Central memory CD4-positive, alpha-beta T cell (primary cell): ENCODE data around the gene CDK19.

ENCODE experiments used
- DNase-seq: peaks from one replicate; pipeline ENCODE4 v3.0.0; 2022

Gene CDK19

DNA sequence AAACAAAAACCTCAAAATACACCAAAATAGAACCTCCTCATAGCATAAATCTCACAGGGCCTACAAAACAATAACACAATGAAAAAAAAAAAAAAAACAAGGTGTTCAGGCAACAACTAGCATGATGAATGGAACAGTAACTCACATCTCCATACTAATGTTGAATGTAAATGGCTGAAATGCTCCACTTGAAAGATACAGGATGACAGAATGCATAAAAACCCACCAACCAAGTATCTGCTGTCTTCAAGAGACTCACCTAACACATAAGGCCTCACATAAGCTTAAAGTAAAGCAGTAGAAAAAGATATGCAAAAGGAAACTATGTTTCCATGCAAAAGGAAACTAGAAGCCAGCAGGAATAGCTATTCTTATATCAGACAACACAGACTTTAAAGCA is 121.3 kb downstream of the CDK19 start:
- no peak for DNase-seq

- no peak for DNase-seq
Observed at GRCh38 chr6:110693296-110693695, 122.0 kb downstream of the CDK19 start.

- DNase-seq = no peak
Observed at GRCh38 chr6:110690916-110691315, 124.4 kb downstream of the CDK19 start.

GRCh38 chr6:110690106-110690654 is 125.1 kb downstream of the CDK19 start:
- DNase-seq = no peak

DNA sequence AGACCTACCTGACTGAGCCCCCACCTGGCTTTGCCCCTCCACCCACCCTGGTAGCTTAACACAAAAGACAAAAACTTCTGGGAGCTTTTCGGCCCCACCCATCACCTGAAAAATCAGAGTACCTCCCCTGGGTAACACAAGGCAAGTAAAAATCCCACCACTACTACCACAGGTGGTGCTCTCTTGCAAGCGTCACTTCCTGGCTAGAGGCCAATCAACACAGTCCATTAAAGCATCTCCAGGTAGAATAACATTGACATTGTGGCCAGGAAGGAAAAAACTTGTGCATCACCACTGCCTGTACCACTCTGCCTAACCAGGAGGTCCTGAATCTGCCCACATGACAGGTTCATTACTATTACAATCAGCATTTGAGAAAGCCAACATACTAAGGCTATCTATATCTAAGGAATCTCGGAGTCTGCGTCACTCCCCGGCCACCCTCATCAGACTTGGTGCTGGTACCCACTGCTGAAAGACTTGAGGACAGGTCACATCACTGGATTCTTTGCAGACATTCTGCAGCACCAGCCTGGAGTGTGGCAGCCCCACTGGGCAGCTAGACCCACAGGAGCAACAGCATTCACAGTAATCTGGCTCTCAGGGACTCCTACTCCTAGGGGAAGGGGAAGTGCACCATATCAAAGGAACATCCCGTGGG is 125.9 kb downstream of the CDK19 start:
- DNase-seq = peak; percentile 13

DNA sequence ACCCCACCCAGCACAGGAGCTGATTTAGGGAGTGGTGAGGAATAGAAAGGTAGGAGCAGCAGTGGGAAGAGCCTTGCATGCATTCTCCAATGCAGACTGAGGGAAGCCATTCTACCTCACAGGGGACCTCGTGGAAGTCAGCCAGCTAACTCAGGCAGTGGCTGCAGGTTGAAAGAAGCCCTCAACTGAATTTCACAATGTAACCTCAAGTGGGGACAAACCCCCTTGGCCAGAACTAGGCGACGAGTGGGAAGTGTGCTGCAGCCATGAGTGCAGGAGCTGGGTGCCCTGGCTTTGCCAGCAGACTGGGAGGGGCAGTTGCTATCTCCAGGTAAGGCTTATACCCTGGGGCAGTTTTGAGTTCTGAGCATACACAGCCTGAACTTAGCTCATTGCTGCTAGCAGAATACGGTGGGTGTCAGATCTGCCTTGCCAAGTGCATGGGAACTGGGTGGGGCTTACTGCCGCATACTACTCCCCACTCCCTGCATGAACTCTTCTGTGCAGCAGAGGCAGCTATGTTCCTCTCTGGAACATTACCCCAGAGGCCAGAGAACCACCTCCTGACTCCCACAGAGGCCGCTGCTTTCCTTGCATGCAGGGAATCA is 126.5 kb downstream of the CDK19 start:
- DNase-seq = no peak

DNA sequence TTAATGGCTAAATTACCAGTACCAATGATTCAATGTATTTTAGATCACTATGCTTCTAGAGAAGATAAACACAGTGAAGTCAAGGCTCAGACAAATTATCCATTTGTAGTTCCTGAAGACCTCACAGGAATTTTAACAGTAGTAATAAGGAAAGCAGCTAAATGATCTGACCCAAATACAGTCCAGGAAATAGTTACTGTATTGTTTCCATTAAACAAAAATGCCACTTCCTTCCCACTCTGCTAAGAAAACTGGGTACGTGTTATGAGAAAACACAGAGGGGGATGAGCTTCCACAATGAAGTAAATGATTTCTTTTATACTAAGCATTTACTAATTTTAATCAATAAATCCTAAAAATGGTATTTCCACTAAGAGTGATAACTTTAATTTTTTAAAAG is 127.9 kb downstream of the CDK19 start:
- DNase-seq = no peak

GRCh38 chr6:110683241-110683640 is 132.0 kb downstream of the CDK19 start:
- no peak for DNase-seq

DNA sequence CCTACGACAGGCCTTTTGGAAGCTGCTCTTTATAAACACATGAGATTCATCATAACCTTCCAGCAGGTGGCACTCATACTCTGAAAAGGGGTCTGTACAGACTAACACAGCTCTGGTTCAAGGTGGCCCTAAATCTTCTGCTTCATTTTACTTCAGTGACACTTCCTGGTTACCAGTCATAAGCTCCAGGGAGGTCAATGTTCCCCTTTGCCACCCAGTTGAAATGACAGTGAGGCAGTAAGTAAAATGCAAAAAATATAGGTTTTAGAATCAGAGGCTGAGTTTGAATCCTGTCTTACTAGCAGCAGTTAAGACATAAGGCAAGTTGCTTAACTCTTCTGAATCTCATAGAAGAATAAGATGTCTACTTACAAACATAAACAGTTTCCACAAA is 132.8 kb downstream of the CDK19 start:
- DNase-seq = peak; percentile 75

- no peak for DNase-seq
Observed at GRCh38 chr6:110681543-110682459, 133.5 kb downstream of the CDK19 start.

GRCh38 chr6:110676396-110676795 is 138.9 kb downstream of the CDK19 start:
- DNase-seq = no peak

DNA sequence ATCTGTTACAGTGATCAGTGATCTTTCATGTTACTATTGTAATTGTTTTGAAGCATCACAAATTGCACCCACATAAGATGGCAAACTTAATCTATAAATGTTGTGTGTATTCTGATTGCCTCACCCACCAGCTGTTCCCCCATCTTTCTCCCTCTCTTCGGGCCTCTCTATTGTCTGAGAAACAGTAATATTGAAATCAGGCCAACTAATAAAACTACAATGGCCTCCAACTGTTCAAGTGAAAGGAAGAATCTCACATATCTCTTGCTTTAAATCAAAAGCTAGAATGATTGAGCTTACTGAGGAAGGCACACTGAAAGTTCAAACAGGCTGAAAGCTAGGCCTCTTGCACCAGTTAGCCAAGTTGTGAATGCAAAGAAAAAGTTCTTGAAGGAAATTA is 141.2 kb downstream of the CDK19 start:
- no peak for DNase-seq

- no peak for DNase-seq
Observed at GRCh38 chr6:110672122-110672521, 143.1 kb downstream of the CDK19 start.

DNA sequence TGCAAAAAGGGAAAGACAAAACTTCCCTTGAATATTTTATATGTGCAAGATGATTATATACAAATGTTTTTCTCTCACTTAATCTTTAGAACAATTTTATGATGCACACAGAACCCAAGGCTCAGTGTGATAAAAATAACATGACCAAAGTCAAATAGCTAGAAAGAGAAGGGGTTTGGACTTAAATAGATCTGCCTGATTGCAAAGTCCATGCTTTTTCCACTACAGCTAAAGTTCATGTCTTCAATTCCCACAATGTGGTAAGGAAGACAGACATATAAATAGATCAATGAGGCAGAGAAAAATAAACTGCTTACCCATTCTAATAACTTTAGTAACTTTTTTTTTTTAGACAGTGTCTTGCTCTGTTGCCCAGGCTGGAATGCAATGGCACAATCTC is 143.8 kb downstream of the CDK19 start:
- DNase-seq = no peak

DNA sequence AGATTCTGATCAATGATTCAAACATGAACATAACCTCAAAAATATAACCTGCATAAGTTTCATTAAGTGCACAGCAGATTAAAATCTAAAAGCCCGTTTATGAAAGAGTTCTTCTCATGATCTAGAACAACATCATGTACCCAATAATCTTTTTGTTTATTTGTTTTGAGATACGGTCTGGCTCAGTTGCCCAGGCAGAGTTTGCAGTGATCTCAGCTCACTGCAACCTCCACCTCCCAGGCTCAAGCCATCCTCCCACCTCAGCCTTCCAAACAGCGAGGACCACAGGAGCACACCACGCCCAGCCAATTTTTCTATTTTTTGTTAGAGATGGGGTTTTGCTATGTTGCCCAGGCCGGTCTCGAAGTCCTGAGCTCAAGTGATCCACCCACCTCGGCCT is 149.7 kb downstream of the CDK19 start:
- no peak for DNase-seq

GRCh38 chr6:110664933-110665332 is 150.3 kb downstream of the CDK19 start:
- DNase-seq = no peak

- no peak for DNase-seq
Observed at GRCh38 chr6:110662490-110663211, 152.6 kb downstream of the CDK19 start.

DNA sequence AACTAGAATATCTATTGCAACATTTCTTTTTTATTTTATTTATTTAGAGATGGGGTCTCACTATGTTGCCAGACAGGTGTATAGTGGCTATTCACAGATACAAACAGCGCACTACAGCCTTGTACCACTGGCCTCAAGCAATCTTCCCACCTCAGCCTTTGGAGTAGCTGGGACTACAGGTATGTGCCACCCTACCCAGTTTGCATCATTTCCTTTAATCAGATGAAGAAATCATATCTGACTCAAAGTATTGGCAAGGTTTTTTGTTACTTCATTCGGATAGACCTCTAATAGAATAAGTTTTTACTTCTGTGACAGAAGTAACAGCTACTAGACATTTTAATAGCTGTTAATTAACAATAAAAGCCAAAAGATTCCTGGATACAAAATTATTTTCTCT is 153.9 kb downstream of the CDK19 start:
- no peak for DNase-seq

- DNase-seq = no peak
Observed at GRCh38 chr6:110660066-110660655, 155.1 kb downstream of the CDK19 start.

- DNase-seq = no peak
Observed at GRCh38 chr6:110658631-110659211, 156.5 kb downstream of the CDK19 start.

DNA sequence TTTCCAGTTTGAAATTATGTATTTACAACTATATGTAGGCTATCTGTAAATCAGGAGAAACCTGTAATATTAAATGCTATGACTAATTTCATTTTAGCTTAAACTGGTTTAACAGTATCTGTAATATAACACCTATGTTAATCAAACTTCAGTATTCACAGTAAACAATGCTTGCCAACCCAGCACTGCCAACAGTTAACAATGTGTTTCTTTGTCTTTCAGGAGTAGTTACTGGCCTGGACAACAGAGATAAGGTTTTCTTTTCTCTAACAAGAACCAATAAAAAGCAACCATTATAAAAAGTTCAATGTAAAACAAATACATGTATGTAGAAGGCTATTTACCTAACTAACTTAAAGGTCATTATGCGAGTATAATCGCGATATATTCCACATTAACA is 158.8 kb downstream of the CDK19 start:
- no peak for DNase-seq

GRCh38 chr6:110655821-110656220 is 159.4 kb downstream of the CDK19 start:
- DNase-seq = no peak
